HL-60/S4 treated with retinoic acid at 250 ng/mL for 4 days and 3 days (cell line): ENCODE results near the gene CLTCL1.

Experiments
- in situ Hi-C: fragments of 300-500 bp; cut with MboI; formaldehyde crosslinking; loops from 2 replicates; pipeline ENCODE4 v1.7.0; 2022; ENCODE audit warnings: low sequenced_read_pairs

CLTCL1 gene

GRCh38 chr22:19136915-19137314 is 154.6 kb downstream of the CLTCL1 start:
- in situ Hi-C loops = no loop called here

- in situ Hi-C loops = no loop called here
Observed at GRCh38 chr22:19134874-19135273, 156.6 kb downstream of the CLTCL1 start.

- in situ Hi-C loops = no loop called here
Observed at GRCh38 chr22:19134176-19134831, 157.2 kb downstream of the CLTCL1 start.

GRCh38 chr22:19133561-19133960 is 158.0 kb downstream of the CLTCL1 start:
- in situ Hi-C loops = no loop called here

GRCh38 chr22:19132693-19133400 is 158.7 kb downstream of the CLTCL1 start:
- in situ Hi-C loops = no loop called here

GRCh38 chr22:19132153-19132552 is 159.4 kb downstream of the CLTCL1 start:
- in situ Hi-C loops = no loop called here

- in situ Hi-C loops = no loop called here
Observed at GRCh38 chr22:19131685-19132015, 159.9 kb downstream of the CLTCL1 start.

GRCh38 chr22:19130959-19131684 is 160.4 kb downstream of the CLTCL1 start, which contains the start of gene TSSK2:
TSS of gene TSSK2 (plus strand) at chr22:19131308. CDS start at chr22:19131400, 92 bp downstream.
- in situ Hi-C loops = no loop called here

- in situ Hi-C loops = no loop called here
Observed at GRCh38 chr22:19129871-19130270, 161.6 kb downstream of the CLTCL1 start.
